CD4-positive, alpha-beta memory T cell (primary cell): Measurements from ENCODE around the gene TPST2. TPM values are rescaled to one million over a fixed set of nuclear protein-coding genes. Genes with fewer than 3 reads are reported as not detected.
A peak's percentile ranks its signal among the peaks of the same experiment; 100 is the strongest.

ENCODE experiments used
- CTCF ChIA-PET: fragments of 350-600 bp; sonication (Branson Sonifier 250); formaldehyde crosslinking; loops from one replicate; lab custom pipeline; 2021; ENCODE audit warnings: inconsistent platforms; ENCODE audit not compliant: partially characterized antibody; lab: Charles Lee
- POLR2A ChIA-PET: fragments of 350-600 bp; sonication (Branson Sonifier 250); formaldehyde crosslinking; loops from one replicate; lab custom pipeline; 2021; ENCODE audit not compliant: partially characterized antibody; lab: Charles Lee
- DNase-seq, 5 donors: peaks; one replicate each; pipeline versions ENCODE4 v3.0.0 to v3.0.0-alpha.2; 2020 to 2022; ENCODE audit warnings: mixed read lengths in 1 of 5
- H3K27ac ChIP-seq: one replicate; pipeline ENCODE4 v1.7.0; 2013; ENCODE audit warnings: low read depth, low read length
- H3K27me3 ChIP-seq: 2 replicates; pipeline ENCODE4 v1.7.0; 2013; ENCODE audit warnings: mild to moderate bottlenecking, low read length, moderate library complexity; ENCODE audit not compliant: insufficient read depth
- H3K36me3 ChIP-seq: 2 replicates; pipeline ENCODE4 v1.7.0; 2013; ENCODE audit warnings: mild to moderate bottlenecking, low read length, moderate library complexity; ENCODE audit not compliant: insufficient read depth
- H3K4me1 ChIP-seq: 2 replicates; pipeline ENCODE4 v1.7.0; 2013; ENCODE audit warnings: mild to moderate bottlenecking, low read length, moderate library complexity; ENCODE audit not compliant: insufficient read depth
- H3K4me3 ChIP-seq, 2 donors: one replicate each; pipeline ENCODE4 v1.7.0; 2013; ENCODE audit warnings: low read length in 2 of 2, mild to moderate bottlenecking in 1 of 2
- H3K9me3 ChIP-seq, 2 donors: one replicate each; pipeline ENCODE4 v1.7.0; 2013; ENCODE audit warnings: low read length in 2 of 2, control low read depth in 1 of 2; ENCODE audit not compliant: control insufficient read depth in 1 of 2
- H3K27ac Mint-ChIP-seq, 7 donors: one replicate each; pipeline ENCODE4 v1.8.0; 2020 to 2021; ENCODE audit warnings: mixed read lengths in 7 of 7, mild to moderate bottlenecking in 6 of 7, inconsistent platforms in 3 of 7, moderate library complexity in 3 of 7
- H3K27me3 Mint-ChIP-seq, 2 donors: one replicate each; pipeline ENCODE4 v1.8.0; 2020 to 2021; ENCODE audit warnings: mixed read lengths in 2 of 2
- H3K36me3 Mint-ChIP-seq, 2 donors: one replicate each; pipeline ENCODE4 v1.8.0; 2020 to 2021; ENCODE audit warnings: mixed read lengths in 2 of 2, inconsistent platforms in 1 of 2, mild to moderate bottlenecking in 1 of 2
- H3K4me1 Mint-ChIP-seq, 4 donors: one replicate each; pipeline ENCODE4 v1.8.0; 2020 to 2021; ENCODE audit warnings: mixed read lengths in 4 of 4, mild to moderate bottlenecking in 1 of 4
- H3K4me3 Mint-ChIP-seq, 8 donors: one replicate each; pipeline ENCODE4 v1.8.0; 2020 to 2021; ENCODE audit warnings: mixed read lengths in 8 of 8, mild to moderate bottlenecking in 7 of 8, moderate library complexity in 6 of 8, inconsistent platforms in 3 of 8
- H3K9me3 Mint-ChIP-seq, 8 donors: one replicate each; pipeline ENCODE4 v1.8.0; 2020 to 2021; ENCODE audit warnings: mixed read lengths in 8 of 8, mild to moderate bottlenecking in 5 of 8, inconsistent platforms in 3 of 8, moderate library complexity in 1 of 8
- intact Hi-C: fragments of 100-400 bp; cut with micrococcal nuclease; formaldehyde crosslinking; loops from one replicate; pipeline ENCODE4 v1.15.1; 2023
- polyA plus RNA-seq, 2 donors: library from polyadenylated mRNA; unstranded; fragments of 300-500 nt; fragmentation: Illumina TruSeq; gene quantifications; one replicate each; pipeline ENCODE4 v1.2.3, GENCODE V29; 2021
- total RNA-seq, 2 experiments: library from RNA; stranded (reverse); gene quantifications; one replicate each; pipeline ENCODE4 v1.2.3, GENCODE V29; 2021

TPST2 gene
- total RNA-seq (10 to 100 TPM; 23.9 to 27.9 TPM), polyA plus RNA-seq (10 to 100 TPM; 46.6 to 47.8 TPM)

DNA sequence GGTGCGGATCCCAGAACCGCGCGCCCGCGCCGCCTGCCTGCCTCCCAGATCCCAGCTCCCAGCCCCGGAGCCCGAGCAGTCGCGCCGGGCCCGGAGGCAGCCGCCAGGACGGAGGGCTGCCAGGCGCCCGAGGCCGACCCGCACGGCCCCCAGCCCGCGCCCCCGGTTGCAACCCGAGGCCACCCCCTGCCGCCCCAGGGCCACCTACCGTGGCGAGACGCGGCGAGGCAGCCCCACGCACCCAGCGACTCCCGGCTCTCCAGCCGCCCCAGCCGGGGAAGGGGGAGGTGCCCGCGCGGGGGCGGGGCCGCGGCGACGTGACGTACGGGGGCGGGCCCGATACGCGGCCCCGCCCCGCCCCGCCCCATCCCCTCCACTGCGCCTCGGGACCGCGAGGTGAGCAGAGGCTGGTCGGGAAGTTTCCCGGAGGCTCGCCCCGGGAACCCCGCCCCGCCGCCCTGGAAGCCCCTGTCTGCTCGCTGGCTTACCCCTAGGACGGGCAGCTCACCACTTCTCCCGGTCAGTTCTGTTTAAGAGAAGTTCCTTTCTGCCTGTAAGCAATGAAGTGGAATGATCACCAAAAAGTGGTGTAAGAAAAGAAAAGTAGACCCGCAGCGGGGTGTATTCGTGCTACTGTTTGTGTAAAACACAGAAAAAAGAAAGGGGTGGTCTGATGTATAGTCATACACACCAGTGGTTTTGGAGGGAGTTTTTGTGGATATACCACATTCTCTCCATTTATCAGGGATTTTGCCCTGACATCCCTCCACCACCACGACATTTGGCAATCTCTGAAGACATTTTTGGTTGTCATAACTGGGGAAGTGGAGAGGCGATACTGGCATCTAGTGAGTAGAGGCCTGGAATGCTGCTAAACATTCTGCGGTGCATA lies at the start of gene TPST2:
Gene TPST2 (minus strand): TSS at position 288 of the 892 bp plus-strand sequence. CDS start 48,502 bp downstream, outside the sequence.
- H3K27ac Mint-ChIP-seq: peak within 1 kb of the TSS; percentile 91 to 98 (median 96)
- H3K9me3 Mint-ChIP-seq: peaks cover 0 to 2% (median 0%) of the 10 kb centered on the region in 8 donors
- peaks cover 81% of the 10 kb centered on the region for H3K4me1 ChIP-seq
- H3K27me3 Mint-ChIP-seq: no peaks in the 10 kb centered on the region
- peak within 1 kb of the TSS; percentile 66 for H3K27ac ChIP-seq
- DNase-seq: peak; percentile 73 to 82 (median 76)
- peaks cover 0 to 8% of the 10 kb centered on the region in 2 donors for H3K36me3 Mint-ChIP-seq
- no peaks in the 10 kb centered on the region for H3K9me3 ChIP-seq
- no peaks in the 10 kb centered on the region for H3K27me3 ChIP-seq
- ChIA-PET POLR2A (interaction anchor here (0.7 to 2.8 kb wide), 10 partner anchors 10 to 116 kb away, joined by 3 to 13 read pairs (median 4); partner anchors contain the start of genes HPS4, SRRD and TFIP11), CTCF (no interaction called here)
- intact Hi-C loops: loop anchor here (1.0 to 5.0 kb wide), 5 partner anchors 11 to 163 kb away; partner anchors contain the start of genes ASPHD2, HPS4, SRRD and TFIP11
- H3K4me3 ChIP-seq: peak within 1 kb of the TSS; percentile 78 to 95
- no peaks in the 10 kb centered on the region for H3K36me3 ChIP-seq
- H3K4me3 Mint-ChIP-seq: peak within 1 kb of the TSS; percentile 90 to 98 (median 94)
- peaks cover 41 to 85% (median 61%) of the 10 kb centered on the region in 4 donors for H3K4me1 Mint-ChIP-seq

DNA sequence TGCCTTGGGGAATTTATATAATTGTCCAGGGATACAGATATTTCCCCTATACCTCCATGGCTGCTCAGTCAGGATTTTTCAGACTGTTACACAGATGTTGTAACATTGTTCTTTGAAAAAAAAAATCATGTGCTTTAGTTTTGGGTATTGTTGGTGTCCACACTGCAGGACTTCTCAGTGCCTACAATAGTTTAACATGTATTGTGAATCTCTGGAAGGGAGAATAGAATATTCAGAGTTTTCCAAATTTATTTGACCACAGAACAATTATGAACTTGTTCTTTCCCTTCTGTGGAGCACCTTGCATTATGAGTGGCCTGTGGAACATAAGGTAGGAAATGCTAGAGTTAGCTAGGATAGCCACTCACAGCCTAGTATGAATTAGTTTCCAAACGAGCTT lies 46.4 kb upstream of the TPST2 start:
- no peaks in the 10 kb centered on the region for H3K9me3 ChIP-seq
- peak overlapping the region in 2 of 7 donors; percentile 15 to 44 for H3K27ac Mint-ChIP-seq
- no peak for DNase-seq
- intact Hi-C loops: no loop called here
- CTCF ChIA-PET: no interaction called here
- H3K4me1 ChIP-seq: peaks cover 7% of the 10 kb centered on the region
- H3K4me3 Mint-ChIP-seq: no peak overlapping the region
- POLR2A ChIA-PET: no interaction called here
- H3K36me3 ChIP-seq: no peaks in the 10 kb centered on the region
- no peak overlapping the region for H3K27ac ChIP-seq
- H3K9me3 Mint-ChIP-seq: no peaks in the 10 kb centered on the region
- peaks cover 9 to 19% (median 14%) of the 10 kb centered on the region in 4 donors for H3K4me1 Mint-ChIP-seq
- H3K36me3 Mint-ChIP-seq: no peaks in the 10 kb centered on the region
- no peaks in the 10 kb centered on the region for H3K27me3 Mint-ChIP-seq
- H3K27me3 ChIP-seq: no peaks in the 10 kb centered on the region
- no peak overlapping the region for H3K4me3 ChIP-seq

DNA sequence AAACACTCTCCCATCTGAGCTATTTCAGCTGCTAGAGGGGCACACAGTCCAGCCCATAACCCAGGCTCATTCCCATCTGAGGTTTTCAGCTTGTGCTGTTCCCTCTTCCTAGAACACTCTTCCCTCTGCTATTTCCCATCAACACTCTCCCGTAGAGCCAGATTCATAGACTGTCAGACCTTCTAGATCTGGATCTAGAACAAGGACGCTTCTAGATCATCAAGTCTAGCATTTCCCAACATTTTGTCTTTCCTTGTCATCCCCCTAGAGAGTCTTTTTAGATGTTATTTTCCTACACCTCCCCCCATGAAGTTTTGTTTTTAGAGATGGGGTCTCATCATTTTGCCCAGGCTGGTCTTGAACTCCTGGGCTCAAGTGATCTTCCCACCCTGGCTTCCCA lies 45.2 kb upstream of the TPST2 start:
- ChIA-PET POLR2A (no interaction called here), CTCF (no interaction called here)
- H3K27ac ChIP-seq: no peak overlapping the region
- Mint-ChIP-seq H3K27ac (no peak overlapping the region), H3K9me3 (peaks cover 0 to 4% (median 0%) of the 10 kb centered on the region in 8 donors), H3K4me3 (no peak overlapping the region), H3K4me1 (peaks cover 1 to 10% (median 8%) of the 10 kb centered on the region in 4 donors), H3K36me3 (no peaks in the 10 kb centered on the region), H3K27me3 (no peaks in the 10 kb centered on the region)
- H3K4me1 ChIP-seq: no peaks in the 10 kb centered on the region
- H3K9me3 ChIP-seq: no peaks in the 10 kb centered on the region
- no peak overlapping the region for H3K4me3 ChIP-seq
- no peak for DNase-seq
- intact Hi-C loops: no loop called here
- no peaks in the 10 kb centered on the region for H3K36me3 ChIP-seq
- H3K27me3 ChIP-seq: no peaks in the 10 kb centered on the region

DNA sequence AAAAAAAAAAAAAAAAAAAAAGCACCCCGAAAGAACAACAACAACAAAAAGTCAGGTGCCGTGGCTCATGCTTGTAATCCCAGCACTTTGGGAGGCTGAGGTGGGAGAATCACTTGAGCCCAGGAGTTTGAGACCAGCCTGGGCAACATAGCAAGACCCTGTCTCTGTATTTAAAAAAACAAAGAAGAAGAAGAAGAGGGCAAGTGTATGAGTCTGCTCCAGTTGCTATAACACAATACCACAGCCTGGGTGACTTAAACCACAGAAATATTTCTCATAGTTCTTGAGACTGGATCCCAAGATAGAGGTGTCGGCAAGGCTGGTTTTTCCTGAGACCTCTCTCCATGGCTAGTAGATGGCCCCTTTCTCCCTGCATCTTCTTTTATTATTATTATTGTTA lies 44.3 kb upstream of the TPST2 start:
- H3K27me3 ChIP-seq: no peaks in the 10 kb centered on the region
- intact Hi-C loops: no loop called here
- no peaks in the 10 kb centered on the region for H3K4me1 ChIP-seq
- no peak overlapping the region for H3K4me3 ChIP-seq
- H3K36me3 ChIP-seq: no peaks in the 10 kb centered on the region
- ChIA-PET POLR2A (no interaction called here), CTCF (no interaction called here)
- Mint-ChIP-seq H3K27ac (peak overlapping the region in 1 of 7 donors; percentile 47), H3K27me3 (no peaks in the 10 kb centered on the region), H3K4me1 (peaks cover 1 to 10% (median 7%) of the 10 kb centered on the region in 4 donors), H3K9me3 (peaks cover 0 to 4% (median 0%) of the 10 kb centered on the region in 8 donors), H3K36me3 (no peaks in the 10 kb centered on the region), H3K4me3 (no peak overlapping the region)
- H3K9me3 ChIP-seq: no peaks in the 10 kb centered on the region
- no peak for DNase-seq
- H3K27ac ChIP-seq: no peak overlapping the region

DNA sequence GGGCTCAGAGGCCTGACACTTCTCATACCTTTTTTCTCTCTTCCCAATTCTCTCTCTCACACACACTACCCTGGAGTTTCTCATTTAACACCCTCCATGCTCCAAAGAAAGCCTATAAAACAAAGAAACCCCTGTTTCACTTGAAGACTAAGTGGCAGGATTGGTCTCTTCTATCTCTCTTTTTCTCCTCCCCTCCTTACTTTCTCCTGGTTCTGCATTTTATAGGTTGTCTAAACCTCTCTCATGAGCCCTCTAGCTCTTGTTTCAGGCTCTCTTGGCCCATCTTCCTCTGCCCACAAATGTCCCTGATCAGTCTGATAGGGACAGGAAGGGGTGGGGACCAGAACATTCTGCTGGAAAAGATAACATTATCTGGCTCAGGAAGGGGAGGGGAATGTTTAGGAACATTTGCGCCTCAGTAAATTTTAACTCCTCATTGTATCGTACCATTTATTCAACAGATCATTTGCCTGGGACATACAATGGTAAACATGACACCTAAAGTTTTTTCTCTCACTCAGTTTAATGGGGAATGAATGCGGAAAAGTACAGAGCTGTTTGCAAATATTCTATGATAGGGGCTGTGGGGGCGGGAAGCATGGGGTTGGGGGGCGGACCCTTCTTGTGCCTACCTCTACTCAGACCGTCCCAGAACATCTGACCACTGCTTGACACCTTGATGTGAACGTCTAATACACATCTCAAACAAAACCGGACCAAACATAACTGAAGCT lies 42.7 kb upstream of the TPST2 start:
- no peak overlapping the region for H3K4me3 ChIP-seq
- H3K4me1 Mint-ChIP-seq: peaks cover 1 to 10% (median 8%) of the 10 kb centered on the region in 4 donors
- H3K27ac ChIP-seq: no peak overlapping the region
- no peak for DNase-seq
- H3K9me3 Mint-ChIP-seq: peaks cover 0 to 4% (median 0%) of the 10 kb centered on the region in 8 donors
- H3K36me3 Mint-ChIP-seq: no peaks in the 10 kb centered on the region
- peak overlapping the region in 3 of 7 donors; percentile 3 to 58 (median 32) for H3K27ac Mint-ChIP-seq
- no peaks in the 10 kb centered on the region for H3K36me3 ChIP-seq
- intact Hi-C loops: no loop called here
- H3K27me3 Mint-ChIP-seq: no peaks in the 10 kb centered on the region
- H3K4me1 ChIP-seq: no peaks in the 10 kb centered on the region
- H3K27me3 ChIP-seq: no peaks in the 10 kb centered on the region
- H3K4me3 Mint-ChIP-seq: no peak overlapping the region
- ChIA-PET POLR2A (no interaction called here), CTCF (interaction anchor here (1.5 kb wide), 1 partner anchor 11 kb away, joined by 3 read pairs; no protein-coding TSS in a partner anchor)
- no peaks in the 10 kb centered on the region for H3K9me3 ChIP-seq

DNA sequence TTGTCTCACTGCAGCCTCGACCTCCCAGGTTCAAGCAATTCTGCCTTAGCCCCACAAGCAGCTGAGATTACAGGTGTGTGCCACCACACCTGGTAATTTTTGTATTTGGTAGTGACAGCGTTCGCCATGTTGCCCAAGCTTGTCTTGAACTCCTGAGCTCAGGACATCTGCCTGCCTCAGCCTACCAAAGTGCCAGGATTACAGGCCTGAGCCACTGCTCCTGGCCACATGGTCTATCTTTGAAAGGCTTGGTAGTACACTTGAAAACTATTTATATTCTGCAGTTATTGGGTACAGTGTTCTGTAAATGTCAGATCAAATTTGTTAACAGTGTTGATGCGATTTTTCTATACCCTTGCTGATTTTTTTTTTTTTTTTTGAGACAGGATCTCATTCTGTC lies 41.4 kb upstream of the TPST2 start:
- H3K9me3 ChIP-seq: no peaks in the 10 kb centered on the region
- no peak overlapping the region for H3K4me3 ChIP-seq
- no peaks in the 10 kb centered on the region for H3K4me1 ChIP-seq
- Mint-ChIP-seq H3K4me1 (peaks cover 4 to 12% (median 8%) of the 10 kb centered on the region in 4 donors), H3K36me3 (no peaks in the 10 kb centered on the region), H3K9me3 (peaks cover 0 to 4% (median 0%) of the 10 kb centered on the region in 8 donors), H3K27ac (no peak overlapping the region), H3K27me3 (no peaks in the 10 kb centered on the region), H3K4me3 (no peak overlapping the region)
- intact Hi-C loops: no loop called here
- no peak overlapping the region for H3K27ac ChIP-seq
- ChIA-PET CTCF (interaction anchor here (0.9 to 1.0 kb wide), 2 partner anchors 16 to 48 kb away, joined by 3 read pairs; no protein-coding TSS in a partner anchor), POLR2A (no interaction called here)
- DNase-seq: no peak
- no peaks in the 10 kb centered on the region for H3K36me3 ChIP-seq
- H3K27me3 ChIP-seq: no peaks in the 10 kb centered on the region
